ENCODE results near the gene ZMYND8. TPM values are rescaled to one million over a fixed set of nuclear protein-coding genes. Genes with fewer than 3 reads are reported as not detected.

Gene ZMYND8
- total RNA-seq, 1 donor from 2014 or later = 23.1 TPM

DNA sequence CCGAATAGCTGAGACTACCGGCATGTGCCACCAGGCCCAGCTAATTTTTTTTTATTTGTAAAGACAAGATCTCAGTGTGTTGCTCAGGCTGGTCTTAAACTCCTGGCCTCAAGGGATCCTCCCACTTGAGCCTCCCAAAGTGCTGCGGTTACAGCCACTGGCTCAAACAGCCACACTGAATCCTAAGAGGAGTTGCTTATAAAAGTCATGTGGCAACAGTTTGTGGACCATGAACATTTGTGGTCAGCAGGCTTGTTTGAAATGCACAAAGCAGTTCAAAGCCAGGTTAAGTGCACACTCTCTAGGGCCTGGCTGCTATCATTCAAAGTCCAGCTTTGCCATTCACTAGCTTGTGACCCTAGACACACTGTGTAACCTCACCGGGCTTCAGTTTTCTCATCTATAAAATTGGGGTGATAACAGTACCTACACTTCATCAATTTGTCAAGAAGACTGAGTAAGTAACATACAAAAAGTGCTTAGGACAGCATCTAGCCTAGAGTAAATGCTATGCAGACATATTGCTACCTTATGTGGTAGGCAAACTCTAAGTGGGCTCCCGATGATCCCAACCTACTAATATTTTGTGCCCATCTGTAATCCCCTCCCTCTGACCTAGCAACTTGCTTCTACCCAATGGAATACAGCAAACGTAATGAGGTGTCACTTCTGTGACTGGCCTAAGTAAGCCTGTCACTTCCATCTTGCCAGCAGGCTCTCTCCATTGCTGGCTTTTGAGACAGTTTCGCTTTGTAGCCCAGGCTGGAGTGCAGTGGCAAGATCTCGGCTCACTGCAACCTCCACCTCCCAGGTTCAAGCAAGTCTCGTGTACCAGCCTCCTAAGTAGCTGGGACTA is 122.9 kb downstream of the ZMYND8 start:
- no peak for DNase-seq (ENCODE audit: low spot score)

DNA sequence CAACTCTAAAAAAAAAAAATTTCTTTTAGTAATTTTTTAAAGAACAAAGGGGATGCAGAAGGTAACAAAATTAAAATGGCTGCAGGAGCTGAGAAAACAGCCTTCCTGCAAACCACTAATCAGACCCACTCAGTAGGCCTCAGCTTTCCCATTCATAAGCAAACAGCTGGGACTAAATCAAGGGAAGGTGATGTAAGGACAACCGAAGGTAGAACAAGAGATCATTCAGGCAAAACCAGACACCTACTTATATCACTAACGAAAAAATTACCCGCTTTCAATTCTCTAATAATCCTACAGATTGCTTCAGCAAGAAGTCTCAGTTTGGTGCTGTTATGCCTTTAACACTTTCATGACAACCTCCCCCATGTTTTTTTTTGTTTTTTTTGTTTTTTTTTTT is 124.0 kb downstream of the ZMYND8 start:
- no peak for DNase-seq (ENCODE audit: low spot score)

DNA sequence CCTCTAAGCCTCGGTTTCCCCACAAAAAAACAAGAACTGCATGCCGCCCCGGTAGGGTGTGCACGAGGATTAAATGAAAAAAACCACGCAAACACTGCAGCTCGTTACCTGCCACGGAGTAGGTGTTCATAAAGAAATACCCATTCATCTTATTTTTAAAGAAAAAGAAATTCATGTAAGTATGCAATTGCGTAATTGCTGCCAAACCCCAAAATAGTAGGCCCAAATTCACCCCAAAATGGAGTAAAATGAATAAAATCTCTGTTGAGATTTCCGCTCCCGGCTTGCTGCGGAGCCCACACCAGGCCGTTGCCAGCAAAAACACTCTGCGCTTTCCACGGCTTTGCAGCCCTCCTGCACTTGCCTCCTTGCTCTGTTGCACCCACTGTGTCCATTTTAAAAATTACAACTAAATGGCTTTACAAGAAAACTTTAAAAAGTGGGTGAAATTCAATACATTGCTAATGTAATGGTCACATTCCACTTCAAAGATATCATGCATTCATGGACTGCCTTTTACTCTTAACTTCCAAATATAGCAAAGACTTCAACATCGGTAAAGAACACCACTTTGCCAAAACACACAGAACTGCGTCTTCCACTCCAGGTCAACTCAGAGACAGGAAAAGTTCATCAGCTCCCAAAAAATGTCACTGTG is 125.0 kb downstream of the ZMYND8 start:
- no peak for DNase-seq (ENCODE audit: low spot score)

DNA sequence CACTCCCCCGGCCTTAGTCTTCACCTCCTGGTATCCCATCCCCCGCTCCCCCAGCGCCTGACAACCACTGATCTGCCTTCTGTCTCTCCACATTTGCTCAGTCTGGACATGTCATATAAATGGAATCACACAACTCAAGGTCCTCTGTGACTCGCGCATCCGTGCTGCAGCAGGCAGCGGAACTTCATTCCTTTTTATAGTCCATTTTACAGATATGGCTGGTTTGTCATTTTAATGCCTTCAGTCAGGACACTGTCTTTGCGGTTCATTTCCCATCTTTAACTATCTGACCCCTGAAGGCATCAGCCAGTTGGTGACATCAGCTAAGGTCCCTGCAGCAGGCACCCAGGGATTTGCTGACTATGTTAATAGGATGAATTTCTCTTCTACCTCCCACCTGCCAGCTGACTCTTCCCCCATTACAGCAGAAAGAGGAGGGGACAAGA is 125.7 kb downstream of the ZMYND8 start:
- DNase-seq (ENCODE audit: low spot score) = no peak

DNA sequence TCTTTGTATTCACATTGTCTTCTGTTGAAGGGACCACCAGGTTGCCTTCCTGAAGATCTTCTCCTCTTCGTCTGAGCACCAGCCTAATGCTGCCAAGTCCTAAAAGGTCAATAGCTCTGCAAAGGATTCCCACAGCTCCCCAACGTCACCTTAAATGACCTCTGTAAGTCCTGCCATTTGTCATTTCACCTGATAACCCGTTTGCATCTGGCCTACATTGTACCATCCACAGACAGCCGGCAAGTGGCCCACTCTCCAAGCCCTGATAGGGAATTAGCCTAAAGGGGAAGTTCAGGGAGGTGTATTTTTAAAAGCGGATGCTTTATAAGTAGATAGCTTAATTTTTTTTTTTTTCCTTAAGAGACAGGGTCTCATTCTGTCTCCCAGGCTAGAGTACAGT is 127.8 kb downstream of the ZMYND8 start:
- no peak for DNase-seq (ENCODE audit: low spot score)

DNA sequence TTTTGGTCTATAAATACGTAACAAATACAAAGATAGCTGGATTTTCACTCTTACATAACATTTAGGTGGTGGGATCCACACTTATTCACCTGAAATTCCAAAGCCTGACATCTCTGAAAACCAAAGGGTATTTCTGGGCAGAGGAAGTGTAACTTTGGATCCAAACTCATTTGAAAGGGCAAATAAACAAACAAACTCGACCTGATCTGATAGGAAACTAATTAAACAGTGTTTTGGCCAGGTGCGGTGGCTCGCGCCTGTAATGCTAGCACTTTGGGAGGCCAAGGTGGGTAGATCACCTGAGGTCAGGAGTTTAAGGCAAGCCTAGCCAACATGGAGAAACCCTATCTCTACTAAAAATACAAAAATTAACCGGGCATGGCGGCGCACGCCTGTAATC is 128.9 kb downstream of the ZMYND8 start:
- DNase-seq (ENCODE audit: low spot score) = no peak

DNA sequence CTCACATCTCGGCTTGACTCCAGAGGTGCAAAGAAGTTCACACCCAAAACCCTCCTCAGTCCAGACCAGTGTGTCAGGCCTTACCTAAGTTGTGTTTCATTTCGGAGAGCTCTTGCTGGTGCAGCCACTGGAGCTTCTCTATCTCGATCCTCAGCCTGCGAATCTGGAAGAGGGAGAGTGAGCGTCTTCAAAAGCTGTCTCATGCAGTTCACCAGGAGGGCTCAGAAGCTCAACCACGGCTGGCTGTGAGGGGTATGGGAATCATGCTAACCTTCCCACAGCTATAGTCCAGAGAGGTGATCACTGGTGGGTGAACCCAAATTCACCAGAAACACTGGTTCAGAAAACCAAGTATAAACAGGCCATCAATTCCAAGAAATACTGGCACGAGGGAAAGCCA is 129.4 kb downstream of the ZMYND8 start:
- no peak for DNase-seq (ENCODE audit: low spot score)

DNA sequence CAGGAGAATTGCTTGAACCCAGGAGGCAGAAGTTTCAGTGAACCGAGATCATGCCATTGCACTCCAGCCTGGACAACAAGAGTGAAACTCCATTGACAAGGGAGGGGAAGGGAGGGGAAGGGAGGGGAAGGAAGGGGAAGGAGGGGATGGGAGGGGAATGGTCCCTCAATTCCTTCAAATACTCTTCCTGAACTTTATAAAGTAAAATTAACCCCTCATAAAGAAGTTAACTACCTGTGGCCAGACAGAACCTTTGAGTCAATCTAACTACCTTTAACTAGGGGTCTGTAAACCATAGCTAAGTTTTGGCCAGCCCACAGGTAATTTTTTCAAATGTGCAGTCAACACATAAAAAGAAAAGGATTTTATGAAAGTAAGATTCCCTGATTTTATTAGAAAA is 131.0 kb downstream of the ZMYND8 start:
- no peak for DNase-seq (ENCODE audit: low spot score)

DNA sequence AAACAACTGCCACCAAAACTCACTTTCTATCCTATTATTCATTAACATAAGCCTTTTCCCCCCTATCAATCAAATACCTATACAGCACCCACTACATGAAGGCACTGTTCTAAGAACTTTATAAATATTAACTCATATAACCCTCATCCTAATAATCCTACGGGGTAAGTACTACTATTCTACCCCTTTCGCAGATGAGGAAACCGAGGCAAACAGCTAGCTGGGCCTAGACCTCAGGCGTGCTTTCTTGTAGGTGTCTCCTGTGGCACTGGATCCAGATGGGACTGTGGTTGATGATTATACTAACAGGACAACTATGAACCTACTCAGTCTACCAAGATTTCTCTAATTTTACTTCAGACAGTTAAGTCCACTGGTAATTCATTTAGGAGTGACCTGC is 131.6 kb downstream of the ZMYND8 start:
- DNase-seq (ENCODE audit: low spot score) = no peak

DNA sequence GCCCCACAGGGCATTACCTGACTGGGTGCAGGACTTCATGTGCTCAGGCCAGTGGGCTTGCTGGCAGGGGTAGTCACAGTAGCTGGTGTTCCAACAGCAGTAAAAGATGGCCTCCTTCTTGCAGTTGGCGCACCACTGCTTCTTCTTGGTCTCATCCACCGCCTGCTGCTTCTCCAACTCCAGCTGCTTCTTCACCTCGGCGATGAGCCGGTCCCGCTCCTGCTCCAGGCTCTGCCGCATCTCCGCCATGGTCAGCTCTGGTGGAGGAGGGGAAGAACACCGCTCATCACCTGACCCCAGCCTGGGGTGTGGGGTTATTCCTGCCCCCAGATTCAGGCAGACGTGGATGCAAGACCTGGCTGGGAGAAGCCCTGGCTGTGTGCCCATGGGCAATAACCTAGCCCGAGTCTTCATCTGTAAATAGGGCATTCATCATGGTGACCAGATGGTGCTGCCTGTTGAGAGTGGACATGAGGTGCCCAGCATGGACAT is 132.2 kb downstream of the ZMYND8 start:
- DNase-seq (ENCODE audit: low spot score) = no peak

DNA sequence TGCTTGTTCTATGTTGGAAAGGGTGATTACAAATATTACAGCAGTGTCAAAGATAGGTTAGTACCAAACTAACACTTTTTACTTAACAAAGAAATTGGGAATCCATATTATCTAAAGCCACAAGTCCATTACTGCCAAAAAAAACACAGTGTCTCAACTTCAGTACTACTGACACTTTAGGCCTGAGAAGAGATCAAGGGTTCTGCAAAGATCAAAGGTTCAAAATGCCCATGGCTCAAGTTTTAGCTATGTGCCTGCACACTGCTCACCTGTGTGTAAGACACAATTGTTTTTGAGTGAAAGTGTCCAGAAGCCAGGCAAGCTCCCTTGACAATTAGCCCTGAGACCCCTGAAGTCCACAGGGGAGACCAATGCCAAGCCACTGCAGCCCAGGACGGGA is 132.6 kb downstream of the ZMYND8 start:
- no peak for DNase-seq (ENCODE audit: low spot score)

DNA sequence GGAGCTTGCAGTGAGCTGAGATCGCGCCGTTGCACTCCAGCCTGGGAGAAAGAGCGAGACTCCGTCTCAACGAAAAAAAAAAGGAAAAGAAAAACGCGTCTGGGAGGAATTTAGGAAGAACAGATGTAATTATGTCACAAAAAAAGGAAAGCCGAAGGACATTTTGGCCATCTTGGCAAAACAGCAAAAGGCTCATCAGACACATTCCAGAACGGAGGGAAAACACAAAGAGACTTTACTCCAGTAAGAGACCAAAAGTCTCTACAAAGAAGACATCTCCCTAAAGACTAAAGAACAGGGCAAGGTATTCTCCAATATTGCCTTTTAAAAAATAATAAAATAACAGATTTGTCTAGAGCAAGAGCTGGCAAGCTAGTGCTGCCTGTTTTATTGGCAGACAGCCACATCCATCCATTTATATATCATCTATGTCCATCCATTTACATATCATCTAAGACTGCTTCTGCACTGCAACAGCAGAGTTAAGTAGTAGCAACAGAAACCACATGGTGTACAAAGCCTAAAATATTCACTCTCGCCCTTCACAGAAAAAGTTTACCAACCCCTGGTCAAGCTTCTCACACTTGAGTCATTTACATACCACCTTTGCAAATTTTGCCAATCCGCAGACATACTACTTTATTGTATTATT is 133.9 kb downstream of the ZMYND8 start:
- no peak for DNase-seq (ENCODE audit: low spot score)

DNA sequence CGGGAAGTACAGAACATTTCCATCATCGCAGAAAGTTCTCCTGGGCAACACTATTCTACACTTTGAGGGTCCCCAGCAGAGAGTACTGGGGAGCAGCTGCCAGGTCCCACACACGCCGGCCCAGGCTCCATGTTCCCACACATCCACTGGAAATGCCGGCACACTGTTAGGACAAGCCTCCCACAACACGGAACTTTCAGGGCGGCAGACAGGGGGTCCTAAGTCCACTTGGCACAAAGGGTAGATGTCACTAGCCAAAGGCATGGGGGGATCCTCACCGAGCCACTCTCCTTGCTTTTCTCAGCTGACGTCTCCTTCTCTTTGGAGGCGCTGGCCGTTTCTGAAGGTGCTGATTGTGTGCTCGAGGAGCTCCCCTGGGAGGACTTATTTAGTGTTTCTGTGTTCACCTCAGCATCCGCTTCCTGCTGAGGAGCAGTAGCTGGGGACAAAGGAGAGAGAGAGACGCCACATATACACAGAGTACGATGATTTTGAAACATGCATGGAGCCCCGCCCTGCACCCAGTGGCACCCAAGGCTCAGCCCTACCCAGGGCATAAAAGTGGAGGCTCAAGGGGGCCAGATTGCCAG is 135.4 kb downstream of the ZMYND8 start:
- no peak for DNase-seq (ENCODE audit: low spot score)

DNA sequence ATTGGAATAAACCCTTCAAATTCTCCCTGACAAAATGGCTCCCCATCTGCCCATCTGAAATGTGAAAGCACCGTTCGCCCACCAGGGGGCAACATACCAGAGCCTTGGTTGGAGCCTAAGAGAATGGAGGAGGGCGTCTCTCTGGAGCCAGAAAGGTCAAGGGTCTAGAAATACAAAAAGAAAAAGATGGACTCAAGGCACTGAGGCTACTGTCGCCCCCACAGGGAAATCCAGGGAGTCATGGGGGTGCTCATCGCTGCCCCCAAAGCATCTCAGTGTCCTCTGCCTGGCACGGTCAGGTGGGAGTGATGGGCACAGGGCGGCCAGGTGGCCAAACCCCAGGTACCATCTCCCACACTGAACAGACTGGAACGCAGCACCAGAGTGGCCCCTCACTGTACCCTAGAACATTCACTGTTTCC is 136.3 kb downstream of the ZMYND8 start:
- DNase-seq (ENCODE audit: low spot score) = no peak

DNA sequence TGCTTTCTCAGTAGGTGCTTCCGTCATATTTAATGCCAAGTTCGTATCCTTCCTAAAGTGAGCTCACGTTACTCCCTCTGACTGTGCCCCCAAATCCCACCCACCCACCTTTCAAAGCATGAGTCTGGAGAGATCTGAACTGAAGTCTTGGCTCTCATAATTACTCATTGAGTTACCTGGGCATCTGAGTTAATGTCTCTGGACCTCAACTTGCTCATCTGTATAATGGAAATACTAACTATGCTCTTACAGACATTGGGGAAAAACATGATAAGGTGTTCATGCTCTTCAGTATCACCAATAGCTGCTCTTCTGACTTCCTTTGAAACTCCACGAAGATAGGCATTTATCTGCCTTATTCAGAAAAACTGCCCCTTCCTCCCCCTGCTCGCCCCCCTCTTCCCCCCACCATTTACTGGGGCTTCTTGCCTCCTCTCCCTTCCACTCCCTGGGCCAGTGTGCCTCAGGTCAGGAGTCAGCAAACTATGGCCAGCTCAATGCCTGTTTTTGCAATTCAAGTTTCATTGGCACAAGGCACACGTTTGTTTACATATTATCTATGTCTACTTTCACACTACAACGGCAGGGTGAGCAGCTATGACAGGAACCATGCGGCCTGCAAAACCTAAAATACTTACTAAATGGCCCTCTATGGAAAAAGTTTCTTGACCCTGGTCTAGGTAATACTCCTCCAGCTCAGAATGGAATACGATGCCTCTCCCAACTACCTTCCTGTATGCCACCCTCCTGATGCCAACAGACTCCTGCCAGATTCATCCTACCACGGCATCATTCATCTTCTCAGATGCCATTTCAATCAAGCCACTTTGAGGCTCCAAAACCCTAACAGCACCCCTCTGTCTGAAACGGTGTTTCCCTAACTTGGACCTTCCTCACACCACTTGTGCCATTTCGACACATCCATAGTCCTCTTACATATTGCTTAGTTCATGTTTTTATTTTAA is 138.7 kb downstream of the ZMYND8 start:
- DNase-seq (ENCODE audit: low spot score) = no peak

DNA sequence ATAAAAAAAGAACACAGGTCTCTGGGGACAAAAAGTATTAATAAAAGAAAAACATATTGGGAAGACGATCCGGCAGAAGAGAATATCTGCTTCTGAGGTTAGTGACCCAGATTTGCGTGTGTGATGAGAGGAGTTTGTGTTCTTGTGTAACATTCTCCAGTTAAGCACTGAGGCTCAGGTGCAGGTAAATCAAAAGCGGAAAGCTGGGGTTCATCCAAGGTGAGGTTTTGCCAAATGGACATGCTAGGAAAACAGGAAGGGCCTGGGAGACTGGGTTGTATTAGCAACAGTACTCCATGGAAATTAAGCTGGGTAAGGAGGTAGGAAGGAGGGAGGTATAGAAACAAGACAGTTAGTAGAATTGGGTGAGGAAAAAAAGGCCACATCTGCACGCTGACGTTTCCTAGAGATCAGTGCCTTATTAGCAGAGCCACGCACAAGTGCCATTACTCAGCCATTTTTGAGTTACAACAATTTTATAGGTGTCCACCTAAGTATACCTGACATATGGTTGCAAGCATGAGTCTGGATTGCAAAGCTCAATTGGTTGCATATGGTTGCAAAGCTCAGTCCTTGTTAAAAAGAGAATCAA is 139.6 kb downstream of the ZMYND8 start:
- DNase-seq (ENCODE audit: low spot score) = no peak

DNA sequence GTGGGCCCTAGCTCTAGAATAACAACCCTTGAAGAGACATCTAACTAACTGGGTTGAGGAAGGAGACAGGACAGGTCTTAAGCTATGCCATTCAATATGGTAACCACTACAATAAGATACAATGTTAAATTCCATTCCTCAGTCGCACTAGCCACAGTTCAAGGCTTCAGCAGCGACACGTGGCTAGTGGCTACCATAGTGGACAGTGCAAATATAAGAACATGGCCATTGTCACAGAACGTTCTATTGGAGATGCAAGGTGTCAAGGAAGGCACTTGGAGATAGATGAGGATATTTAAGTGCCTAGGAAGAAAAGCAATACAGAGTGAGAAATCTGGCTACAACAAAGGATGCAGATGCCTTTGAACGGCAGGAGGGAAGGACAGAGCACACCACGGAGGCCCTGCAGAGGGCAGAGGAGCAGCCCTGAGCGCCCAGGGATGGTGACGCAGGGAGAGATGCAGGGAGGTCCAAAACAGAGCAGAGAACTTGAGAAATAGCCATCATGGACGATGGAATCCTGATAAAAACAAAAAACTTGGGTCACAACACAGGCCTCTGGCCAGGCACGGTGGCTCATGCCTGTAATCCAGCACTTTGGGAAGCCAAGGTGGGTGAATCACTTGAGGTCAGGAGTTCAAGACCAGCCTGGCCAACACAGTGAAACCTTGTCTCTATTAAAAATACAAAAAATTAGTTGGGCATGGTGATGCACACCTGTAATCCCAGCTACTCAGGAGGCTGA is 140.7 kb downstream of the ZMYND8 start:
- no peak for DNase-seq (ENCODE audit: low spot score)

DNA sequence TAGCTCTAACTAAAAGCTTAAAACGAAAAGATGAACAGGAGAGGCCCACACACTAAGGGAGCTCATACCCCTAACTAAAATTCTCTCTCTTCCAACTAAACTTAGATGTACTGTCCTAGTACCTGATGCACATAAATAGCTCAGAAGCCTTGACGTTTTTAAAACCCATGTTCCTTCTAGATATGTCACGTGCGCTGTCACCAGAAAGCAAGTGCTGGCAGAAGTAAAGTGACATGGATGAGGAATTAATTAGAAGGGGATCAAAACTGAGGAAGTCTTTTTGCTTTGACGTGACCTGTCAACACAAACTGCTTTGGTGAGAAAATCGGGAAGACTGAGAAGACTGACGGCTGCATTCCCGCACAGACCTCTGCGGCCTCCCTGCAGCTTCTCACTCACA is 142.5 kb downstream of the ZMYND8 start:
- DNase-seq (ENCODE audit: low spot score) = no peak

DNA sequence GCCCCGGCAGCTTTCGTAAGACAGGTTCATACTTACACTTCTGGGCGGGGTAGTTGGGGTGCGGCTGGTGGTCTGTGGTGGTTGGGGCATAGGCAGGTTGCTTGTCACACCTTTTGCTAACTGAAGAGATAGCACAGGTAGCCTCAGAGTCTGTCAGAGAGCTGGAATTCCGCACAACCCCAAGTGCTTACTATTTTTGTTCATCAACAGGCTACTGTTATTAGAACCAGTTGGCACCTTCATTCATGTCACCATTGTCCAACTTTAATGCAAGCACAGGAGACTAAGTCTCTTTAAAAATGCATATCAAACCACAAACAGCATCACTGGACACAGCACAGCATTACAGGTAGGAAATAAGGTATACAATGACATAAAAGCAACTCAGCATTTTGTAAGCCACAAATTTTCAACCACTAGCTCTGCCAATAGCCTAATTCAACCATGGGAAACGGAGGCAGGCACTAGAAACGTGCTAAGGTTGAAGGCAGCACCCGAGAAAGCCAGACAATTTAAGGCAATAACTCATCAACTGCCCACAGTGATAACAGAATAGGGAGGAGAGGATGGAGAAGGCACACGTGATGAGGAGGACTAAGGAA is 143.8 kb downstream of the ZMYND8 start:
- DNase-seq (ENCODE audit: low spot score) = no peak

Data from mesenteric fat pad (tissue), 1 donor.